IMR-90 (cell line): ENCODE data around the gene CTNNA2. TPM values are rescaled to one million over a fixed set of nuclear protein-coding genes. Genes with fewer than 3 reads are reported as not detected.

Experiments used
- ATAC-seq: fragments of 200-7000 bp; cut with Tn5 transposase; 2 replicates; pipeline ENCODE4 v1.9.1; 2020; ENCODE audit warnings: low read depth, mild to moderate bottlenecking, moderate library complexity
- BruUV-seq: library from RNA; stranded (reverse); fragments of 400-500 nt; replicated peaks from 2 replicates; lab custom pipeline; 2021; lab: Mats Ljungman, UMichigan
- CTCF ChIA-PET: fragments of 300-600 bp; formaldehyde crosslinking; extraction: SDS; loops from one replicate; lab custom pipeline; 2021; ENCODE audit warnings: antibody characterized with exemption; lab: Yijun Ruan, JAX
- POLR2A ChIA-PET: fragments of 300-600 bp; sonication (Branson Sonifier 250); formaldehyde crosslinking; loops from one replicate; lab custom pipeline; 2022; ENCODE audit warnings: antibody characterized with exemption; ENCODE audit not compliant: unreplicated experiment; lab: Charles Lee
- DNase-seq: peaks from one replicate; pipeline ENCODE4 v3.0.0; 2013
- H2AFZ ChIP-seq: replicated peaks from 2 replicates; pipeline ENCODE3; 2013; ENCODE audit warnings: low read length, mild to moderate bottlenecking; ENCODE audit not compliant: poor library complexity
- H2AK5ac ChIP-seq: 2 replicates; pipeline ENCODE4 v1.6.1; 2013; ENCODE audit warnings: low read depth, low read length, inconsistent platforms
- H2AK9ac ChIP-seq: replicated peaks from 2 replicates; pipeline ENCODE3; 2013; ENCODE audit warnings: mild to moderate bottlenecking, low read depth, low read length, moderate library complexity; ENCODE audit not compliant: poor library complexity
- H2BK120ac ChIP-seq: 2 replicates; pipeline ENCODE4 v1.6.1; 2013; ENCODE audit warnings: low read depth, low read length, inconsistent platforms
- H2BK15ac ChIP-seq: 3 replicates; pipeline ENCODE4 v1.6.1; 2013; ENCODE audit warnings: low read depth, low read length, inconsistent platforms
- H2BK20ac ChIP-seq: 2 replicates; pipeline ENCODE4 v1.6.1; 2013; ENCODE audit warnings: low read depth, mild to moderate bottlenecking, inconsistent platforms, low read length, moderate library complexity
- H2BK5ac ChIP-seq: 2 replicates; pipeline ENCODE4 v1.6.1; 2013; ENCODE audit warnings: mild to moderate bottlenecking, low read depth, low read length, inconsistent platforms; ENCODE audit not compliant: poor library complexity, severe bottlenecking
- H3K14ac ChIP-seq: replicated peaks from 2 replicates; pipeline ENCODE4 v1.6.1; 2013; ENCODE audit warnings: low read depth, low read length, inconsistent platforms
- H3K18ac ChIP-seq: 2 replicates; pipeline ENCODE4 v1.6.1; 2013; ENCODE audit warnings: low read depth, low read length, control low read depth
- H3K23ac ChIP-seq: 2 replicates; pipeline ENCODE4 v1.6.1; 2013; ENCODE audit warnings: low read depth, low read length, inconsistent platforms
- H3K27ac ChIP-seq: 2 replicates; pipeline ENCODE4 v1.5.1; 2013; ENCODE audit warnings: mild to moderate bottlenecking, control low read depth, low read length; ENCODE audit not compliant: insufficient read depth
- H3K27me3 ChIP-seq: 2 replicates; pipeline ENCODE4 v1.6.1; 2013; ENCODE audit warnings: low read length; ENCODE audit not compliant: control insufficient read depth, insufficient read depth
- H3K36me3 ChIP-seq: 2 replicates; pipeline ENCODE4 v1.6.1; 2013; ENCODE audit warnings: low read length, mixed read lengths; ENCODE audit not compliant: control insufficient read depth, insufficient read depth
- H3K4ac ChIP-seq: 2 replicates; pipeline ENCODE4 v1.6.1; 2013; ENCODE audit warnings: low read depth, low read length, inconsistent platforms
- H3K4me1 ChIP-seq: 2 replicates; pipeline ENCODE4 v1.6.1; 2013; ENCODE audit warnings: low read length, mixed read lengths; ENCODE audit not compliant: control insufficient read depth, insufficient read depth
- H3K4me2 ChIP-seq: 2 replicates; pipeline ENCODE4 v1.6.1; 2013; ENCODE audit warnings: low read depth, mild to moderate bottlenecking, control low read depth, low read length, moderate library complexity
- H3K4me3 ChIP-seq: 2 replicates; pipeline ENCODE4 v1.5.1; 2013; ENCODE audit warnings: low read depth, mild to moderate bottlenecking, control low read depth, low read length, moderate library complexity; ENCODE audit not compliant: insufficient read depth
- H3K56ac ChIP-seq: 2 replicates; pipeline ENCODE4 v1.6.1; 2013; ENCODE audit warnings: low read length, inconsistent platforms; ENCODE audit not compliant: insufficient read depth; ENCODE audit errors: extremely low read depth
- H3K79me1 ChIP-seq, 2 experiments: 2 replicates each; pipeline ENCODE4 v1.6.1; 2013; ENCODE audit warnings: low read length in 2 of 2, inconsistent platforms in 1 of 2, low read depth in 1 of 2
- H3K9ac ChIP-seq: 2 replicates; pipeline ENCODE4 v1.6.1; 2013; ENCODE audit warnings: low read depth, low read length, control low read depth
- H3K9me1 ChIP-seq: 2 replicates; pipeline ENCODE4 v1.6.1; 2013; ENCODE audit warnings: low read length, inconsistent platforms; ENCODE audit not compliant: insufficient read depth
- H3K9me3 ChIP-seq: 2 replicates; pipeline ENCODE4 v1.6.1; 2013; ENCODE audit warnings: low read length; ENCODE audit not compliant: control insufficient read depth, insufficient read depth
- H4K20me1 ChIP-seq: 2 replicates; pipeline ENCODE4 v1.6.1; 2013; ENCODE audit warnings: low read length, inconsistent platforms; ENCODE audit not compliant: insufficient read depth
- H4K5ac ChIP-seq: 2 replicates; pipeline ENCODE4 v1.6.1; 2013; ENCODE audit warnings: mild to moderate bottlenecking, low read depth, low read length, control low read depth
- H4K8ac ChIP-seq, 2 experiments: 2 replicates each; pipeline ENCODE4 v1.6.1; 2013; ENCODE audit warnings: low read depth in 2 of 2, low read length in 2 of 2, control low read depth in 1 of 2, inconsistent platforms in 1 of 2
- H4K91ac ChIP-seq: 2 replicates; pipeline ENCODE4 v1.6.1; 2013; ENCODE audit warnings: low read depth, low read length, inconsistent platforms; ENCODE audit not compliant: insufficient read depth
- FOS ChIP-seq: fragments of 150-350 bp; IDR thresholded peaks from 2 replicates; pipeline ENCODE4 v1.6.1; 2016; ENCODE audit warnings: low read depth, low read length
- NFE2L2 ChIP-seq: fragments of 150-350 bp; IDR thresholded peaks from 2 replicates; pipeline ENCODE4 v1.6.1; 2016; ENCODE audit warnings: low read depth, mild to moderate bottlenecking, low read length
- RAD21 ChIP-seq: IDR thresholded peaks from 2 replicates; pipeline ENCODE4 v1.6.1; 2012; ENCODE audit warnings: low read length, improper control_type of control experiment
- RCOR1 ChIP-seq: IDR thresholded peaks from 2 replicates; pipeline ENCODE4 v1.6.1; 2012; ENCODE audit warnings: mild to moderate bottlenecking, low read length, improper control_type of control experiment; ENCODE audit not compliant: insufficient replicate concordance
- SMC3 ChIP-seq: fragments of 150-350 bp; IDR thresholded peaks from 2 replicates; pipeline ENCODE4 v1.6.1; 2016; ENCODE audit warnings: low read depth, mild to moderate bottlenecking, antibody characterized with exemption, low read length, moderate library complexity
- WGBS, 2 experiments: methylation state at CpG; one replicate each; pipeline versions ENCODE4 v1.1.5 to v1.1.7; 2013; ENCODE audit warnings: missing lambda C conversion rate in 2 of 2; ENCODE audit not compliant: insufficient read length in 1 of 2; ENCODE audit errors: extremely low coverage in 2 of 2; 5-methylcytosine and 5-hydroxymethylcytosine counted together
- dilution Hi-C: fragments of 300-500 bp; cut with HindIII; formaldehyde crosslinking; loops from one replicate; pipeline ENCODE4 v1.14.3; 2018; ENCODE audit warnings: low sequenced_read_pairs; ENCODE audit not compliant: unreplicated experiment
- in situ Hi-C: fragments of 300-500 bp; cut with MboI; formaldehyde crosslinking; loops from 3 replicates; pipeline ENCODE4 v1.14.3; 2019; ENCODE audit warnings: low sequenced_read_pairs, inconsistent platforms, mixed read lengths
- intact Hi-C: fragments of 100-400 bp; cut with micrococcal nuclease; formaldehyde crosslinking; loops from 2 replicates; pipeline ENCODE4 v1.10.0; 2022
- polyA plus RNA-seq, 3 experiments: library from polyadenylated mRNA; depleted of rRNA; stranded (reverse); fragments of >200 nt; gene quantifications; 2 replicates each; pipeline ENCODE4 v1.2.3, GENCODE V29; 2012; ENCODE audit warnings: low replicate concordance in 1 of 3
- total RNA-seq: library from RNA; depleted of rRNA; stranded (reverse); fragments of >200 nt; gene quantifications from 2 replicates; pipeline ENCODE4 v1.2.3, GENCODE V29; 2012
- TF ChIP-seq, protein P1 (sequence below): fragments of 150-350 bp; IDR thresholded peaks from 2 replicates; pipeline ENCODE4 v1.6.1; 2016; ENCODE audit warnings: low read depth, mild to moderate bottlenecking, low read length, moderate library complexity, borderline replicate concordance
- TF ChIP-seq, protein P2 (sequence below): conservative IDR thresholded peaks from 2 replicates; pipeline ENCODE4 v1.5.1; 2012; ENCODE audit warnings: mild to moderate bottlenecking, low read depth, low read length, improper control_type of control experiment

The CTNNA2 gene
- total and polyA plus RNA-seq, 2 of the 4 experiments (the other 2 are of a cell fraction), result not detected

- Histone ChIP-seq H3K27me3 (peaks cover 2% of the 10 kb centered on the region), H4K5ac (no peak overlapping the region), H4K20me1 (no peaks in the 10 kb centered on the region), H3K9me1 (no peaks in the 10 kb centered on the region), H2BK5ac (no peak overlapping the region), H3K4me2 (no peak overlapping the region), H3K4ac (no peak overlapping the region), H3K79me1 (no peaks in the 10 kb centered on the region), H3K9ac (no peak overlapping the region), H2AK9ac (no peak overlapping the region), H4K8ac (no peak overlapping the region), H3K18ac (no peak overlapping the region), H3K27ac (no peak overlapping the region), H4K91ac (no peak overlapping the region), H3K56ac (no peak overlapping the region), H3K4me3 (no peak overlapping the region), H2BK20ac (no peak overlapping the region), H2AFZ (no peak overlapping the region), H2AK5ac (no peak overlapping the region), H3K23ac (no peak overlapping the region), H3K9me3 (no peaks in the 10 kb centered on the region), H2BK120ac (no peak overlapping the region), H3K4me1 (no peaks in the 10 kb centered on the region), H2BK15ac (no peak overlapping the region), H3K36me3 (no peaks in the 10 kb centered on the region), H3K14ac (no peak overlapping the region)
- intact Hi-C loops, result loop anchor here (1.0 kb wide), 2 partner anchors 166 to 303 kb away; no protein-coding TSS in a partner anchor
- peak; percentile 70 for TF ChIP-seq RAD21
- no peak for TF ChIP-seq FOS
- no peak for TF ChIP-seq RCOR1
- TF ChIP-seq SMC3, result peak; percentile 75
- no peak for TF ChIP-seq NFE2L2
- TF ChIP-seq, protein P1, sequence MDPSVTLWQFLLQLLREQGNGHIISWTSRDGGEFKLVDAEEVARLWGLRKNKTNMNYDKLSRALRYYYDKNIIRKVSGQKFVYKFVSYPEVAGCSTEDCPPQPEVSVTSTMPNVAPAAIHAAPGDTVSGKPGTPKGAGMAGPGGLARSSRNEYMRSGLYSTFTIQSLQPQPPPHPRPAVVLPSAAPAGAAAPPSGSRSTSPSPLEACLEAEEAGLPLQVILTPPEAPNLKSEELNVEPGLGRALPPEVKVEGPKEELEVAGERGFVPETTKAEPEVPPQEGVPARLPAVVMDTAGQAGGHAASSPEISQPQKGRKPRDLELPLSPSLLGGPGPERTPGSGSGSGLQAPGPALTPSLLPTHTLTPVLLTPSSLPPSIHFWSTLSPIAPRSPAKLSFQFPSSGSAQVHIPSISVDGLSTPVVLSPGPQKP, result no peak
- TF ChIP-seq, protein P2, sequence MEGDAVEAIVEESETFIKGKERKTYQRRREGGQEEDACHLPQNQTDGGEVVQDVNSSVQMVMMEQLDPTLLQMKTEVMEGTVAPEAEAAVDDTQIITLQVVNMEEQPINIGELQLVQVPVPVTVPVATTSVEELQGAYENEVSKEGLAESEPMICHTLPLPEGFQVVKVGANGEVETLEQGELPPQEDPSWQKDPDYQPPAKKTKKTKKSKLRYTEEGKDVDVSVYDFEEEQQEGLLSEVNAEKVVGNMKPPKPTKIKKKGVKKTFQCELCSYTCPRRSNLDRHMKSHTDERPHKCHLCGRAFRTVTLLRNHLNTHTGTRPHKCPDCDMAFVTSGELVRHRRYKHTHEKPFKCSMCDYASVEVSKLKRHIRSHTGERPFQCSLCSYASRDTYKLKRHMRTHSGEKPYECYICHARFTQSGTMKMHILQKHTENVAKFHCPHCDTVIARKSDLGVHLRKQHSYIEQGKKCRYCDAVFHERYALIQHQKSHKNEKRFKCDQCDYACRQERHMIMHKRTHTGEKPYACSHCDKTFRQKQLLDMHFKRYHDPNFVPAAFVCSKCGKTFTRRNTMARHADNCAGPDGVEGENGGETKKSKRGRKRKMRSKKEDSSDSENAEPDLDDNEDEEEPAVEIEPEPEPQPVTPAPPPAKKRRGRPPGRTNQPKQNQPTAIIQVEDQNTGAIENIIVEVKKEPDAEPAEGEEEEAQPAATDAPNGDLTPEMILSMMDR, result peak; percentile 77
- WGBS, 2 experiments, result 44 to 100% methylated on average over 1 to 3 of the region's 11 CpGs
- ChIA-PET CTCF (interaction anchor here (0.6 to 2.6 kb wide), 19 partner anchors 8 to 292 kb away, joined by 3 to 27 read pairs (median 4); no protein-coding TSS in a partner anchor), POLR2A (no interaction called here)
- in situ Hi-C loops, result loop anchor here (10.0 kb wide), 1 partner anchor 304 kb away; no protein-coding TSS in a partner anchor
- ATAC-seq (peak; percentile 85), DNase-seq (peak; percentile 42)
- no TSS peak for BruUV-seq
- dilution Hi-C loops, result no loop called here
Measured at GRCh38 chr2:80238692-80239469, 726.0 kb downstream of the CTNNA2 start.
